Measurements from ENCODE around the gene NPAS3. TPM values are rescaled to one million over a fixed set of nuclear protein-coding genes. Genes with fewer than 3 reads are reported as not detected.

The NPAS3 gene
- total RNA-seq, 1 experiment from 2014 or later, result not detected

- H3K36me3 ChIP-seq (ENCODE audit: low read depth), result no peaks in the 10 kb centered on the region
- no peaks in the 10 kb centered on the region for H4K20me1 ChIP-seq (ENCODE audit: insufficient read depth)
- CTCF ChIA-PET, result no interaction called here
- no peaks in the 10 kb centered on the region for H3F3A ChIP-seq (ENCODE audit: insufficient read depth, low read depth)
- no peaks in the 10 kb centered on the region for H3K79me2 ChIP-seq (ENCODE audit: low read depth)
- H3K4me3 ChIP-seq, result no peak overlapping the region
- no peak for DNase-seq
- no TSS peak for BruUV-seq (replicated peaks)
- H3K4me1 ChIP-seq (replicated peaks; ENCODE audit: insufficient read depth), result no peaks in the 10 kb centered on the region
- no peak overlapping the region for H3K27ac ChIP-seq
- H3K9me3 ChIP-seq (ENCODE audit: insufficient read depth, low read depth), result no peaks in the 10 kb centered on the region
- no peak overlapping the region for H2AFZ ChIP-seq
- POLR2A ChIA-PET (ENCODE audit: unreplicated experiment), result no interaction called here
- H3K9me2 ChIP-seq (ENCODE audit: insufficient read depth), result no peaks in the 10 kb centered on the region
- no peaks in the 10 kb centered on the region for H3K27me3 ChIP-seq (ENCODE audit: insufficient read depth, low read depth)
- no peak overlapping the region for H3K4me2 ChIP-seq
- intact Hi-C loops (cut with micrococcal nuclease; ENCODE audit: unreplicated experiment), result no loop called here
- TF ChIP-seq CTCF (conservative IDR thresholded peaks at IDR 0.05) (no peak), EZH2 (IDR thresholded peaks at IDR 0.05; ENCODE audit: low read depth) (no peak)
Measured at GRCh38 chr14:33377596-33378390, 439.1 kb downstream of the NPAS3 start.

- Histone ChIP-seq H3K4me3 (no peak overlapping the region), H3K79me2 (ENCODE audit: low read depth) (no peaks in the 10 kb centered on the region), H3K4me1 (replicated peaks; ENCODE audit: insufficient read depth) (no peaks in the 10 kb centered on the region), H4K20me1 (ENCODE audit: insufficient read depth) (no peaks in the 10 kb centered on the region), H3K27ac (no peak overlapping the region), H3K9me3 (ENCODE audit: insufficient read depth, low read depth) (no peaks in the 10 kb centered on the region), H3K36me3 (ENCODE audit: low read depth) (no peaks in the 10 kb centered on the region), H3K9me2 (ENCODE audit: insufficient read depth) (no peaks in the 10 kb centered on the region), H3K27me3 (ENCODE audit: insufficient read depth, low read depth) (no peaks in the 10 kb centered on the region), H2AFZ (no peak overlapping the region), H3F3A (ENCODE audit: insufficient read depth, low read depth) (no peaks in the 10 kb centered on the region), H3K4me2 (no peak overlapping the region)
- ChIA-PET CTCF (no interaction called here), POLR2A (ENCODE audit: unreplicated experiment) (no interaction called here)
- no TSS peak for BruUV-seq (replicated peaks)
- DNase-seq, result no peak
- intact Hi-C loops (cut with micrococcal nuclease; ENCODE audit: unreplicated experiment), result no loop called here
- TF ChIP-seq CTCF (conservative IDR thresholded peaks at IDR 0.05) (no peak), EZH2 (IDR thresholded peaks at IDR 0.05; ENCODE audit: low read depth) (no peak)
Measured at GRCh38 chr14:33381717-33382116, 443.0 kb downstream of the NPAS3 start.

- ChIA-PET POLR2A (ENCODE audit: unreplicated experiment) (no interaction called here), CTCF (no interaction called here)
- TF ChIP-seq EZH2 (IDR thresholded peaks at IDR 0.05; ENCODE audit: low read depth) (no peak), CTCF (conservative IDR thresholded peaks at IDR 0.05) (no peak)
- no peaks in the 10 kb centered on the region for H3K79me2 ChIP-seq (ENCODE audit: low read depth)
- H3F3A ChIP-seq (ENCODE audit: insufficient read depth, low read depth), result no peaks in the 10 kb centered on the region
- intact Hi-C loops (cut with micrococcal nuclease; ENCODE audit: unreplicated experiment), result no loop called here
- H3K9me3 ChIP-seq (ENCODE audit: insufficient read depth, low read depth), result no peaks in the 10 kb centered on the region
- H3K27me3 ChIP-seq (ENCODE audit: insufficient read depth, low read depth), result no peaks in the 10 kb centered on the region
- H3K4me3 ChIP-seq, result no peak overlapping the region
- no peaks in the 10 kb centered on the region for H3K9me2 ChIP-seq (ENCODE audit: insufficient read depth)
- no peaks in the 10 kb centered on the region for H3K36me3 ChIP-seq (ENCODE audit: low read depth)
- H3K4me2 ChIP-seq, result no peak overlapping the region
- no peaks in the 10 kb centered on the region for H3K4me1 ChIP-seq (replicated peaks; ENCODE audit: insufficient read depth)
- DNase-seq, result no peak
- BruUV-seq (replicated peaks), result no TSS peak
- H2AFZ ChIP-seq, result no peak overlapping the region
- no peak overlapping the region for H3K27ac ChIP-seq
- no peaks in the 10 kb centered on the region for H4K20me1 ChIP-seq (ENCODE audit: insufficient read depth)
Measured at GRCh38 chr14:33386140-33386539, 447.5 kb downstream of the NPAS3 start.
